Kidney (tissue), 14 donors: Measurements from ENCODE around the gene RPS6KA2. TPM values are rescaled to one million over a fixed set of nuclear protein-coding genes. Genes with fewer than 3 reads are reported as not detected.

Experiments used
- DNase-seq, 5 donors: peaks; one replicate each; pipeline ENCODE4 v3.0.0-alpha.2; 2013 to 2020
- FAIRE-seq: peaks from 2 replicates; lab custom pipeline; 2012; peaks lifted over from hg19 to GRCh38; lab: Jason Lieb, UNC
- H3K27ac ChIP-seq, 2 donors: one replicate each; pipeline ENCODE4 v1.7.0; 2013; ENCODE audit warnings: low read depth in 2 of 2, low read length in 2 of 2, inconsistent platforms in 1 of 2
- H3K27me3 ChIP-seq: one replicate; pipeline ENCODE4 v1.7.1; 2013; ENCODE audit warnings: low read length, inconsistent platforms; ENCODE audit not compliant: control insufficient read depth, insufficient read depth
- H3K36me3 ChIP-seq, 3 donors: one replicate each; pipeline versions ENCODE4 v1.7.0 to v1.7.1; 2013; ENCODE audit warnings: low read length in 3 of 3, control low read depth in 1 of 3, inconsistent platforms in 1 of 3; ENCODE audit not compliant: insufficient read depth in 3 of 3, control insufficient read depth in 2 of 3
- H3K4me1 ChIP-seq, 3 donors: one replicate each; pipeline versions ENCODE4 v1.7.0 to v1.7.1; 2013; ENCODE audit warnings: low read length in 3 of 3, inconsistent platforms in 1 of 3, low read depth in 1 of 3; ENCODE audit not compliant: control insufficient read depth in 2 of 3, insufficient read depth in 2 of 3
- H3K4me3 ChIP-seq, 3 donors: one replicate each; pipeline versions ENCODE4 v1.7.0 to v1.8.1; 2013; ENCODE audit warnings: low read length in 3 of 3, control low read depth in 1 of 3, inconsistent platforms in 1 of 3
- H3K9ac ChIP-seq, 3 donors: one replicate each; pipeline versions ENCODE4 v1.7.0 to v1.7.1; 2013; ENCODE audit warnings: low read length in 3 of 3, control low read depth in 1 of 3, inconsistent platforms in 1 of 3
- H3K9me3 ChIP-seq, 3 donors: one replicate each; pipeline versions ENCODE4 v1.7.0 to v1.7.1; 2013; ENCODE audit warnings: low read length in 3 of 3, control low read depth in 1 of 3, inconsistent platforms in 1 of 3; ENCODE audit not compliant: control insufficient read depth in 2 of 3, insufficient read depth in 1 of 3
- intact Hi-C: fragments of 100-400 bp; cut with DNase I; formaldehyde crosslinking; loops from one replicate; pipeline ENCODE4 v1.11.1; 2022
- polyA plus RNA-seq: library from polyadenylated mRNA; stranded (reverse); fragments of 350-450 nt; fragmentation: Illumina TruSeq; extraction: RNeasy Lipid Tissue Mini Kit (QIAGEN cat#74804); gene quantifications from one replicate; pipeline ENCODE4 v1.2.3, GENCODE V29; 2014; ENCODE audit warnings: low read depth, low replicate concordance; ENCODE audit not compliant: insufficient read depth
- total RNA-seq: library from RNA; stranded (reverse); fragmentation: NEBNext Ultra II Directional; extraction: Animal tissue kit (Norgen Biotek cat#: 25700); gene quantifications from one replicate; pipeline ENCODE4 v1.2.1, GENCODE V29; 2021
- TF ChIP-seq, protein P1 (sequence below): IDR thresholded peaks from 3 replicates; pipeline ENCODE4 v1.5.1; 2012; ENCODE audit warnings: mild to moderate bottlenecking, moderate library complexity, borderline replicate concordance; ENCODE audit not compliant: insufficient read depth; ENCODE audit errors: extremely low read depth
- donor health status: control.
- donor health status: control.
- donor health status: control.
- donor health status: control.
- donor health status: control.
- donor health status: DM: yes; HTN: yes; CAD: no.
- donor health status: Normal renal cell carcinoma (clear cell type).

The RPS6KA2 gene
- total and polyA plus RNA-seq, 2 donors from 2014 or later, result 12.3 to 61.2 TPM

DNA sequence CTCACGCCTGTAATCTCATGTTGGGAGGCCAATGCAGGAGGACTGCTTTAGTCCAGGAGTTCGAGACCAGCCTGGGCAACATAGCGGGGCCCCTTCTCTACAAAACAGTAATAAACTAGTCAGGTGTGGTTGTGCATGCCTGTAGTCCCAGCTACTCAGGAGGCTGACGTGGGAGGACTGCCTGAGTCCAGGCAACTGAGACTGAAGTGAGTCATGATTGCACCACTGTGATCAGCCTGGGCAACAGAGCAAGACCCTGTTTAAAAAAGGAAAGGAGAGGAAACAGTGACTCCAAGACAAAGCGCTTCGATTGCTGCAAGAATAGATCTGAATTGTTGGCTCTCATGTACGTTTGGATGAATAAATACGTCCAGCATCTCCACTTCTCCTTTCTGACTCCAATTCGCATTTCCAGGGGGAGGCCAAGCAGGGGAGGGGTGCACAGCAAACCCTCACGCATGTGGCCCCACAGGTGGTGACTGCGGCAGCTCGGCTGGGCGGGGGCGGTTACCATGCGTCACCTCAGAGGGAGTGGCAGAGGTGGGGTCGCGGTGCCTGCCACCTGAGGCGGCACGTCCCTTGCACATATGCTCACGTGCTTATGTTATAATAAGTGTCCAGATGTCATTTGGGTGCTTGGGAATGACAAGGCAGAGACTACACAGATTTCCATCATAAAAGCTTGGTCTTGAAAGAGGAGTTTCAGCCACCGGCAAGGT lies 149.2 kb downstream of the RPS6KA2 start:
- H3K4me1 ChIP-seq, result no peaks in the 10 kb centered on the region
- no peak overlapping the region for H3K9ac ChIP-seq
- peak in 1 of 5 donors; percentile 63 for DNase-seq
- no peak for FAIRE-seq
- intact Hi-C loops, result no loop called here
- H3K36me3 ChIP-seq, result peaks cover 0 to 2% (median 0%) of the 10 kb centered on the region in 3 donors
- TF ChIP-seq, protein P1, sequence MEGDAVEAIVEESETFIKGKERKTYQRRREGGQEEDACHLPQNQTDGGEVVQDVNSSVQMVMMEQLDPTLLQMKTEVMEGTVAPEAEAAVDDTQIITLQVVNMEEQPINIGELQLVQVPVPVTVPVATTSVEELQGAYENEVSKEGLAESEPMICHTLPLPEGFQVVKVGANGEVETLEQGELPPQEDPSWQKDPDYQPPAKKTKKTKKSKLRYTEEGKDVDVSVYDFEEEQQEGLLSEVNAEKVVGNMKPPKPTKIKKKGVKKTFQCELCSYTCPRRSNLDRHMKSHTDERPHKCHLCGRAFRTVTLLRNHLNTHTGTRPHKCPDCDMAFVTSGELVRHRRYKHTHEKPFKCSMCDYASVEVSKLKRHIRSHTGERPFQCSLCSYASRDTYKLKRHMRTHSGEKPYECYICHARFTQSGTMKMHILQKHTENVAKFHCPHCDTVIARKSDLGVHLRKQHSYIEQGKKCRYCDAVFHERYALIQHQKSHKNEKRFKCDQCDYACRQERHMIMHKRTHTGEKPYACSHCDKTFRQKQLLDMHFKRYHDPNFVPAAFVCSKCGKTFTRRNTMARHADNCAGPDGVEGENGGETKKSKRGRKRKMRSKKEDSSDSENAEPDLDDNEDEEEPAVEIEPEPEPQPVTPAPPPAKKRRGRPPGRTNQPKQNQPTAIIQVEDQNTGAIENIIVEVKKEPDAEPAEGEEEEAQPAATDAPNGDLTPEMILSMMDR, result no peak
- H3K27ac ChIP-seq, result no peak overlapping the region
- H3K27me3 ChIP-seq, result no peaks in the 10 kb centered on the region
- H3K4me3 ChIP-seq, result no peak overlapping the region
- H3K9me3 ChIP-seq, result no peaks in the 10 kb centered on the region

DNA sequence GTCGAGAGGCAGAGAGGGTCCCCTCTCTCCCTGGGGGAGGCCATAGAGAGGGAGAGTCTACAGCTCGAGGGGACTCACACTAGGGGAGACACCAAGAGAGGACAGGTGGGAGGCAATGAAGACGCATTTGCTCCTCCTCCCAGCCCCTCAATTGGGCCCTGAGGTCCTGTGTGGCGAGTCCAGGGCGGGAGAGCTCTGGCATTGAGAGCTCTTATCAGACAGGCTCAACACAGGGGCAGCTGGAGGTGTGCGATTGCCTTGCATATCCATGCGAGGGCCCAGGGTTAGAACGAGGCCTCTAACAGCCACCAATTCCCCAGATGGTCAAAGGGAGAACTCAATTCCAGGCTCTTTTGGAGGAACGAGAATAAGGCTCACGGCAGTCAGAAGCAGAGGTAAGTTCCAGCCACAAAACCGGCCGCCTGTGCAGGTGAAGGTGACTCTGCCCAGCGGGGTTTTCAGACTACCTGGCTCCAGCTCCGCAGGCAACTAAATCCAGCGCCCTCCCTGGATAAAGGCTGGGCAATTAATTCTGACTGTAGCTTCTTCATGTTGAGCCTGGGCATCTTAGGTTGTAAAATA lies 150.3 kb downstream of the RPS6KA2 start:
- FAIRE-seq, result no peak
- intact Hi-C loops, result no loop called here
- no peaks in the 10 kb centered on the region for H3K4me1 ChIP-seq
- no peak overlapping the region for H3K4me3 ChIP-seq
- H3K27me3 ChIP-seq, result no peaks in the 10 kb centered on the region
- TF ChIP-seq, protein P1, result no peak
- DNase-seq, result peak in 1 of 5 donors; percentile 53
- H3K27ac ChIP-seq, result no peak overlapping the region
- H3K36me3 ChIP-seq, result no peaks in the 10 kb centered on the region
- no peaks in the 10 kb centered on the region for H3K9me3 ChIP-seq
- no peak overlapping the region for H3K9ac ChIP-seq

DNA sequence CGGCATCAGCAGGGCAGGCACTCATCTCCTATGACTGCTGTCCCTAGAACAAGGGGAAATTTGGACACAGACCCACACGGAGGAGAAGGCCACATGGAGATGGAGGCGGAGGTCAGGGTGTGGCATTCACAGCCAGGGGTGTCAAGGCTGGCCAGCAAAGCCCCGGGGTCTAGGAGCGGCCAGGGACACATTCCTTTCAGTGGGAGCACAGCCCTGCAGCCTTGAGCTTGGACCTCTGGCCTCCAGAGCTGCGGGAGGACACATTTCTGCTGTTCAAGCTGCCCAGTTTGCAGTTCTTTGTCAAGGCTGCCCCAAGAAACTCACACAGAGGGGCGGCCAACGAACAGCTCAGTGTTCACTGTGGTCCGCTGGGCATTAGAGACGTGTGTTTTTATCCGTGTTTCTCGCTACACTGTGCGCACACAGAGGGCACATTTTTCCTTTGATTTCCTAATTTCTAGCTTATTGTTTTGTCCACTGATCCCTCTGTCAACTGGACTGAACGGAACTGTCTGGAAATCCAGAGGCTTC lies 150.9 kb downstream of the RPS6KA2 start:
- intact Hi-C loops, result no loop called here
- H3K36me3 ChIP-seq, result peaks cover 0 to 2% (median 0%) of the 10 kb centered on the region in 3 donors
- TF ChIP-seq, protein P1, result no peak
- H3K27ac ChIP-seq, result no peak overlapping the region
- H3K9ac ChIP-seq, result no peak overlapping the region
- H3K9me3 ChIP-seq, result no peaks in the 10 kb centered on the region
- no peak overlapping the region for H3K4me3 ChIP-seq
- FAIRE-seq, result no peak
- DNase-seq, result peak in 1 of 5 donors; percentile 38
- no peaks in the 10 kb centered on the region for H3K27me3 ChIP-seq
- H3K4me1 ChIP-seq, result no peaks in the 10 kb centered on the region
